Caco-2 (cell line): ENCODE measurements around the gene CYP2S1. TPM values are rescaled to one million over a fixed set of nuclear protein-coding genes. Genes with fewer than 3 reads are reported as not detected.
"Not testable (repeated sequence)": the region's sequence is repeated elsewhere in the genome, so short reads cannot be mapped to it uniquely, and the experiment has no call there.

Experiments
- BruUV-seq: library from RNA; stranded (reverse); fragments of 400-500 nt; replicated peaks from 2 replicates; lab custom pipeline; 2021; lab: Mats Ljungman, UMichigan
- CTCF ChIA-PET: fragments of 300-600 bp; sonication (Branson Sonifier 250); formaldehyde crosslinking; loops from one replicate; lab custom pipeline; 2022; ENCODE audit warnings: antibody characterized with exemption; lab: Charles Lee
- POLR2A ChIA-PET: fragments of 300-600 bp; sonication (Branson Sonifier 250); formaldehyde crosslinking; loops from one replicate; lab custom pipeline; 2022; ENCODE audit warnings: antibody characterized with exemption; lab: Charles Lee
- DNase-seq, 2 experiments: peaks; one replicate each; pipeline versions ENCODE4 v3.0.0 to v3.0.0-alpha.2; 2020 to 2022
- H3K27me3 ChIP-seq: replicated peaks from 2 replicates; pipeline ENCODE4 v1.6.0; 2011; ENCODE audit warnings: low read length; ENCODE audit not compliant: control insufficient read depth, insufficient read depth
- H3K36me3 ChIP-seq: 2 replicates; pipeline ENCODE4 v1.5.1; 2011; ENCODE audit warnings: low read length; ENCODE audit not compliant: control insufficient read depth, insufficient read depth
- H3K4me1 ChIP-seq: fragments of 250-450 bp; sonication (Bioruptor Pico); 2 replicates; pipeline ENCODE4 v1.5.1; 2020; ENCODE audit warnings: mild to moderate bottlenecking
- H3K4me3 ChIP-seq: 2 replicates; pipeline ENCODE4 v1.5.1; 2011; ENCODE audit warnings: low read depth, mild to moderate bottlenecking, control low read depth, low read length
- H3K9me3 ChIP-seq: fragments of 250-450 bp; sonication (Bioruptor Pico); 2 replicates; pipeline ENCODE4 v1.5.1; 2020; ENCODE audit warnings: mild to moderate bottlenecking, moderate library complexity
- H3K27ac Mint-ChIP-seq: one replicate; pipeline ENCODE4 v1.8.0; 2022; ENCODE audit warnings: mixed read lengths; ENCODE audit not compliant: unreplicated experiment
- H3K27me3 Mint-ChIP-seq: one replicate; pipeline ENCODE4 v1.8.0; 2022; ENCODE audit warnings: mixed read lengths; ENCODE audit not compliant: insufficient read depth, unreplicated experiment
- H3K36me3 Mint-ChIP-seq: one replicate; pipeline ENCODE4 v1.8.0; 2022; ENCODE audit warnings: mild to moderate bottlenecking, mixed read lengths; ENCODE audit not compliant: insufficient read depth, unreplicated experiment
- H3K4me1 Mint-ChIP-seq: one replicate; pipeline ENCODE4 v1.8.0; 2022; ENCODE audit warnings: low read depth, mixed read lengths; ENCODE audit not compliant: unreplicated experiment
- H3K4me3 Mint-ChIP-seq: one replicate; pipeline ENCODE4 v1.8.0; 2022; ENCODE audit warnings: mild to moderate bottlenecking, moderate library complexity, mixed read lengths; ENCODE audit not compliant: unreplicated experiment
- H3K9me3 Mint-ChIP-seq: one replicate; pipeline ENCODE4 v1.8.0; 2022; ENCODE audit warnings: mixed read lengths; ENCODE audit not compliant: unreplicated experiment
- CTCF ChIP-seq, 2 experiments: fragments of 200-600 bp in 1 of 2; IDR thresholded peaks; 1 replicate in 1 of 2; 2 replicates in 1 of 2; pipeline versions ENCODE4 v1.5.1 to v1.8.0; 2011 to 2022; ENCODE audit warnings: antibody characterized with exemption in 1 of 2, control low read depth in 1 of 2, inconsistent platforms in 1 of 2, low read depth in 1 of 2, low read length in 1 of 2, mild to moderate bottlenecking in 1 of 2, moderate library complexity in 1 of 2; ENCODE audit not compliant: insufficient read depth in 1 of 2, severe bottlenecking in 1 of 2, unreplicated experiment in 1 of 2
- intact Hi-C: fragments of 100-400 bp; cut with micrococcal nuclease; formaldehyde crosslinking; loops from one replicate; pipeline ENCODE4 v1.10.0; 2022; ENCODE audit not compliant: unreplicated experiment
- total RNA-seq: library from RNA; stranded (reverse); gene quantifications from 2 replicates; pipeline ENCODE4 v1.2.3, GENCODE V29; 2022

CYP2S1 gene
- total RNA-seq, 1 experiment from 2014 or later = 56.0 TPM

GRCh38 chr19:41226053-41226873, 33.2 kb downstream of the CYP2S1 start:
- H3K9me3 Mint-ChIP-seq = no peaks in the 10 kb centered on the region
- H3K4me1 Mint-ChIP-seq = peaks cover 19% of the 10 kb centered on the region
- intact Hi-C loops = loop anchor here (1.0 kb wide), 1 partner anchor 37 kb away; no protein-coding TSS in a partner anchor
- H3K27me3 Mint-ChIP-seq = no peaks in the 10 kb centered on the region
- no TSS peak for BruUV-seq
- H3K4me3 Mint-ChIP-seq = peak overlapping the region; percentile 85
- peak overlapping the region; percentile 62 for H3K4me3 ChIP-seq
- peak overlapping the region; percentile 81 for H3K27ac Mint-ChIP-seq
- no peaks in the 10 kb centered on the region for H3K36me3 ChIP-seq
- ChIA-PET POLR2A (interaction anchor here (0.5 to 1.6 kb wide), 8 partner anchors 19 to 509 kb away, joined by 3 to 15 read pairs (median 4); partner anchors contain the start of genes COQ8B, HNRNPUL1, ITPKC and RAB4B), CTCF (interaction anchor here (0.6 to 1.2 kb wide), 5 partner anchors 18 to 105 kb away, joined by 3 to 17 read pairs (median 4); no protein-coding TSS in a partner anchor)
- H3K36me3 Mint-ChIP-seq = no peaks in the 10 kb centered on the region
- peak; percentile 82 to 85 for DNase-seq
- H3K9me3 ChIP-seq = no peaks in the 10 kb centered on the region
- H3K27me3 ChIP-seq = no peaks in the 10 kb centered on the region
- peak in 1 of 2 experiments; percentile 10 for TF ChIP-seq CTCF (IDR thresholded peaks at IDR 0.05; ENCODE audit: insufficient read depth in 1 of 2, low read depth in 1 of 2, low read length in 1 of 2, severe bottlenecking in 1 of 2, unreplicated experiment in 1 of 2)
- H3K4me1 ChIP-seq = 0 out of 2 replicates have a peak, but pooled peaks cover 15% of the 10 kb centered on the region

DNA sequence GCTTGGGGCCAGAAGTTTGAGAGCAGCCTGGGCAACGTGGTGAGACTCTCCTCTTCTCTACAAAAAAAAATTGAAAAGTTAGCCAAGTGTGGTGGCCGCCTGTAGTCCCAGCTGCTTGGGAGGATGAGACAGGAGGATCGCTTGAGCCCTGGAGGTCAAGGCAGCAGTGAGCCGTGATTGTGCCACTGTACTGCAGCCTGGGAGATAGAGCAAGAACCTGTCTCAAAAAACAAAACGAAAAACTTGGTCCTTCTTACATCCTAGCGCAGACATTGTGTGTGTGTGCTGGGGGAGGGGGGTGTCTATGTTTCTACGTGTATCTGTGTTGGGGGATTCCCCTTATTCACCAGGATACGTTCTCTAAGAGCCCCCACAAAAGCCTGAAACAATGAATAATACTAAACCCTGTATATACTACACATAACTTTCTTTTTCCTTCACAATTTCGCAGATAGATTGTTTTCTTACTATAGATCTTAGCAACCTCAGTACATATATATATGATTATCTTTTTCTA, 33.9 kb downstream of the CYP2S1 start:
- Histone ChIP-seq H3K4me1 (0 out of 2 replicates have a peak, but pooled peaks cover 15% of the 10 kb centered on the region), H3K27me3 (no peaks in the 10 kb centered on the region), H3K9me3 (no peaks in the 10 kb centered on the region), H3K36me3 (no peaks in the 10 kb centered on the region), H3K4me3 (peak overlapping the region; percentile 62)
- no peak for TF ChIP-seq CTCF (IDR thresholded peaks at IDR 0.05; ENCODE audit: insufficient read depth in 1 of 2, low read depth in 1 of 2, low read length in 1 of 2, severe bottlenecking in 1 of 2, unreplicated experiment in 1 of 2)
- H3K4me3 Mint-ChIP-seq = peak overlapping the region; percentile 85
- H3K36me3 Mint-ChIP-seq = no peaks in the 10 kb centered on the region
- H3K4me1 Mint-ChIP-seq = peaks cover 19% of the 10 kb centered on the region
- no peaks in the 10 kb centered on the region for H3K9me3 Mint-ChIP-seq
- H3K27ac Mint-ChIP-seq = peak overlapping the region; percentile 63
- no peaks in the 10 kb centered on the region for H3K27me3 Mint-ChIP-seq
- DNase-seq = no peak
- TSS peak; percentile 75 for BruUV-seq
- POLR2A ChIA-PET = interaction anchor here (0.5 to 1.6 kb wide), 7 partner anchors 19 to 449 kb away, joined by 3 to 15 read pairs (median 5); partner anchors contain the start of genes HNRNPUL1 and RAB4B
- CTCF ChIA-PET = interaction anchor here (1.0 to 1.2 kb wide), 4 partner anchors 19 to 68 kb away, joined by 4 to 17 read pairs (median 9); no protein-coding TSS in a partner anchor
- intact Hi-C loops = loop anchor here (1.0 kb wide), 1 partner anchor 36 kb away; no protein-coding TSS in a partner anchor

DNA sequence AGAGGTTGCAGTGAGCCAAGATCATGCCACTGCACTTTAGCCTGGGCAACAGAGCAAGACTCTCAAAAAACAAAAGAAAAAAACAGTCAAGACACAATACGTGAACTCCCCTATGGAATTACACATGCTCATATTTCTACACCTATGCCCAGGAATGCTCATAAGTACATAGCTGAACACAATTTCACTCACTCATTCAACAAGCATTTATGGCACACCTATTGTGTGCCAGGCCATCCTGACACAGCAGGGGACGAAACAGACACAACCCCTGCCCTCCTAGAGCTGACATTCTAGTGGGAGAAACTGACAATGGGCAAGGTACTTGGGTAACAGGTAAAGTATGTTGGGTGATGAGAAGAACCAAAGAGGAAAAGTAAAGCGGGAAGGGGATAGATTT, 35.5 kb downstream of the CYP2S1 start:
- Mint-ChIP-seq H3K4me3 (no peak overlapping the region), H3K36me3 (no peaks in the 10 kb centered on the region), H3K27ac (no peak overlapping the region), H3K27me3 (no peaks in the 10 kb centered on the region), H3K4me1 (peaks cover 13% of the 10 kb centered on the region), H3K9me3 (no peaks in the 10 kb centered on the region)
- no TSS peak for BruUV-seq
- ChIA-PET CTCF (no interaction called here), POLR2A (no interaction called here)
- intact Hi-C loops = no loop called here
- no peak overlapping the region for H3K4me3 ChIP-seq
- 0 out of 2 replicates have a peak, but pooled peaks cover 11% of the 10 kb centered on the region for H3K4me1 ChIP-seq
- DNase-seq = no peak
- no peaks in the 10 kb centered on the region for H3K36me3 ChIP-seq
- H3K27me3 ChIP-seq = no peaks in the 10 kb centered on the region
- no peak for TF ChIP-seq CTCF (IDR thresholded peaks at IDR 0.05; ENCODE audit: insufficient read depth in 1 of 2, low read depth in 1 of 2, low read length in 1 of 2, severe bottlenecking in 1 of 2, unreplicated experiment in 1 of 2)
- H3K9me3 ChIP-seq = no peaks in the 10 kb centered on the region

DNA sequence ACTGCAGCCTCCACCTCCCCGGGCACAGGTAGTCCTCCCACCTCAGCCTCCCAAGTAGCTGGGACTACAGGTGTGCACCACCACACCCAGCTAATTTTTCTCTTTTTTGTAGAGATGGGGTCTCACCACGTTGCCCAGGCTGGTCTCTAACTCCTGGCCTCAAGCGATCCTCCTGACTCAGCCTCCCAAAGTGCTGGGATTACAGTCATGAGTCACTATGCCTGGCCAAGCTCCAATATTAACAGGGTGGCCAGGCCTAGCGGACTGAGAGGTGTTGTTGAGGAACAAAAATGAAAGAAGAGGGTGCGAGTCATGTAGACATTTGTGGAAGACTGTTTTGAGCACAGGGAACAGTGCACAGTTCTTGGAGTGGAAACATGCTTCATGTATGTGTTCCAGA, 36.3 kb downstream of the CYP2S1 start:
- H3K27me3 ChIP-seq, BruUV-seq, H3K4me1 Mint-ChIP-seq, POLR2A ChIA-PET, H3K27ac Mint-ChIP-seq, H3K36me3 ChIP-seq, H3K36me3 Mint-ChIP-seq, H3K27me3 Mint-ChIP-seq, H3K4me1 ChIP-seq, intact Hi-C loops, H3K9me3 Mint-ChIP-seq, H3K4me3 ChIP-seq, H3K4me3 Mint-ChIP-seq, H3K9me3 ChIP-seq, CTCF ChIA-PET, DNase-seq: not testable (repeated sequence)
